Measurements from ENCODE around the gene KLHL5. TPM values are rescaled to one million over a fixed set of nuclear protein-coding genes. Genes with fewer than 3 reads are reported as not detected.

KLHL5 gene
- total RNA-seq, 1 donor from 2014 or later, result 40.4 TPM

DNA sequence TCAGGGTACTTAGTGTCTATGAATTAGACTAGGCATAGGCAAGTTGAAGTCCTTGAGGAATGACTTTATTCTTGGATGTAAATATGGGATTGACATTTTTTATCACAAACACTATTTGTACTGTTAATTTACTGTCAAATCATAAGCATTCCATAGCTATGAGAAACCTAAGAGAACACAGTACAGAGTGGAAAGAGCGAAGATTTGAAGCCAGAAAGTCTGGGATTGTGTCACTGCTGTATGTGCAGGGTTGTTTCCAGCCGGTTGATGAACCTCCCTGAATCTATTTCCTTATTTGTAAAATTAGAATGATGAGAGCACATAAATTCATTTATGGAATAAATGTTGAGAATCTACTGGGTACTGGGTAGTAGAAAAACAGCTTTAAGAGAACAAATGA is 14.4 kb upstream of the KLHL5 start:
- Mint-ChIP-seq H3K4me1 (peaks cover 65% of the 10 kb centered on the region), H3K27me3 (no peaks in the 10 kb centered on the region), H3K27ac (peak overlapping the region; percentile 55), H3K4me3 (peak overlapping the region; percentile 89), H3K36me3 (ENCODE audit: low read depth) (peaks cover 24% of the 10 kb centered on the region), H3K9me3 (no peaks in the 10 kb centered on the region)
- no peak for DNase-seq
- intact Hi-C loops (cut with micrococcal nuclease), result loop anchor here (2.0 to 5.0 kb wide), 3 partner anchors 35 to 305 kb away; no protein-coding TSS in a partner anchor

DNA sequence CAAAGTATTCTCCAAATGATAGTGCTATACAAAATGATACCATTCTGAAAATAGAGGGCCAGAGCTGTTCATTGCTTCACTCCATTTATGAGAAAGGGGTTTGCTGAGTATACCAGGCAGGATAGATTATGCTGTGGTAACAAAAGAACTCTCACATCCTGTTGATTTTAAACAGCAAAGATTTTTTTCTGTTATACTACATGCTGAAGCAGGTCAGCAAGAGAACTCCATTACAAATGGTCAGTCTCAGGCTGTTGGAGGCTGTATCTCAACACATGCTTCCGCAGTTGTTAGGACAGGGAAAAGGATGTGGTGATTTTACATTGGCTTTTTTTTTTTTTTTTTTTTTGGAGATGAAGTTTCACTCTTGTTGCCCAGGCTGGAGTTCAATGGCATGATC is 13.7 kb upstream of the KLHL5 start:
- Mint-ChIP-seq H3K36me3 (ENCODE audit: low read depth) (peaks cover 24% of the 10 kb centered on the region), H3K27ac (peak overlapping the region; percentile 55), H3K4me3 (peak overlapping the region; percentile 89), H3K9me3 (no peaks in the 10 kb centered on the region), H3K27me3 (no peaks in the 10 kb centered on the region), H3K4me1 (peaks cover 66% of the 10 kb centered on the region)
- intact Hi-C loops (cut with micrococcal nuclease), result loop anchor here (5.0 kb wide), 2 partner anchors 34 to 304 kb away; no protein-coding TSS in a partner anchor
- peak; percentile 67 for DNase-seq

DNA sequence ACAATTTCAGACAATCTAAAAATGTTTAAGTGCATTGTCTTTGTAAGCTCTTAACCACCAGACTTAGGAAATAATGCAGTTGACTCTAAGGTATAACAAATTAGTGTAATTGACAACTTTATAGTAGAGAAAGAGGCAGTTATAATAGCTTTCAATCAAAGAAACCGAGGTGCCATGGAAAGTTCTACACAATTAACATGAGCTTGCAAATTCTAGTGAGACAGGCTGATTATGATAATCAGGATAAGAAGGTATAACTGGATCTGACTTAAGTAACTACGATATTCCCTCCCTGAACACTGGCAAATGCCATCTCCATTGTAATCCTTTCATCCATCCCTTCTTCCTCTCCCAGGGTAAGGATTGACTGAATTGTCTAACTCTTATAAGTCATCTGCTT is 11.4 kb upstream of the KLHL5 start:
- intact Hi-C loops (cut with micrococcal nuclease), result no loop called here
- H3K4me1 Mint-ChIP-seq, result peaks cover 58% of the 10 kb centered on the region
- no peak for DNase-seq
- H3K9me3 Mint-ChIP-seq, result no peaks in the 10 kb centered on the region
- no peak overlapping the region for H3K4me3 Mint-ChIP-seq
- peaks cover 25% of the 10 kb centered on the region for H3K36me3 Mint-ChIP-seq (ENCODE audit: low read depth)
- H3K27me3 Mint-ChIP-seq, result no peaks in the 10 kb centered on the region
- H3K27ac Mint-ChIP-seq, result no peak overlapping the region

DNA sequence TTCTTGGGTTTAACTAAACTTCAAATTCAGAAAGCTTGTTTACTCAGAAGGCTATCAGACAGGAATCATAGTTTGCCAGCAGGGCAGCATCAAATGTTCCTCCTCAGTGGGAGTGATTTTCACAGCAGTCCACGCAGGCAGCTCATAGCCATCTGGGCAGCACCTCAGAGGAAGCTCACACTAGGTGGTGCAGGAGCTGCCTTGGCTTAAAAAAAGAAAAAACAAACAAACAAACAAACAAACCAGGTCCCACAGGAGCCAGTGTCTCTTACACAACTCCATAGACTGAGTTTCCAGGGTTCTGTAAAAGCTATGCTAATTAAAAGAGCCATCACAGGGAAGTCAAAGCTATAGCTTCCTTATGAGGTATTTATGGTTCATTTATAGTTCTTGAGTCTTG is 10.5 kb upstream of the KLHL5 start:
- no peak for DNase-seq
- intact Hi-C loops (cut with micrococcal nuclease), result no loop called here
- Mint-ChIP-seq H3K27me3 (no peaks in the 10 kb centered on the region), H3K27ac (no peak overlapping the region), H3K4me3 (no peak overlapping the region), H3K36me3 (ENCODE audit: low read depth) (peaks cover 21% of the 10 kb centered on the region), H3K4me1 (peaks cover 53% of the 10 kb centered on the region), H3K9me3 (no peaks in the 10 kb centered on the region)

DNA sequence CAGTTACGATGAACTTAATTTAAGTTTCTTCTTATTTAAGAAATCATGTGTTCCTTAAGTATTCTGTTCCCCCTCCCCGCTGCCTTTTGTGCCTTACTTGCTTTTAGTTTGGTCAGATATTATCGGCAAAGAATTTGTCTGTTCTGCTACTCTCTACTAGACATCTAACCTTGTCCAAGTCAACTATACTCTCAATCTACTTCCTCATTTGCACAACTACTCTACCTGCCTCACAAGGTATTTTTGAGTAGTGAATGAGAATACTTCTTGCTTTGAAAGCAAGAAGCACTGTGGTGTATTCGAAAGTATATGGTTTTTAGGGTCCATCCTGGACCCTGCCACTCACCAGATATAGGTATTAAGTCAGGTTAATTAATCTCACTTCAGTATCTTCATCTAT is 8.0 kb upstream of the KLHL5 start:
- Mint-ChIP-seq H3K27ac (no peak overlapping the region), H3K36me3 (ENCODE audit: low read depth) (peaks cover 11% of the 10 kb centered on the region), H3K4me1 (peaks cover 33% of the 10 kb centered on the region), H3K27me3 (no peaks in the 10 kb centered on the region), H3K9me3 (no peaks in the 10 kb centered on the region), H3K4me3 (no peak overlapping the region)
- intact Hi-C loops (cut with micrococcal nuclease), result no loop called here
- no peak for DNase-seq

DNA sequence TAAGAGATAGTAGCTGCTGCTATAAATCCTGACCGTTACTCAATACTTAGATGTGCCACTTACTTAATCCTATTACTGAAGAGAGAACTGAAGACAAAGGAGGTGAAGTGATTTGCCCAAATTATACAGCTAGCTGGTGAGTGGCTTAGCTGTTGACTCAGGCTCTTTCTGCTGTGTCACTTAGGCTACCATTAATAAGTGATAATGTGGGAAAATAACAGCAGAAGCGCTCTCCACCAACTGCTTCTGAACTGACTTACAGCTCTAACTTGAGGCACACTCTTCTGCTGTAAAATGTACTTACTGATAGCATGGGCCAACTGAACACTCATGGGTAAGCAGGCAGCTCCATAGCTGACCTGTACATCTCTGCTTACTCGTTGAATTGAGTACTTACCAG is 7.5 kb upstream of the KLHL5 start:
- Mint-ChIP-seq H3K36me3 (ENCODE audit: low read depth) (peaks cover 11% of the 10 kb centered on the region), H3K27me3 (no peaks in the 10 kb centered on the region)

DNA sequence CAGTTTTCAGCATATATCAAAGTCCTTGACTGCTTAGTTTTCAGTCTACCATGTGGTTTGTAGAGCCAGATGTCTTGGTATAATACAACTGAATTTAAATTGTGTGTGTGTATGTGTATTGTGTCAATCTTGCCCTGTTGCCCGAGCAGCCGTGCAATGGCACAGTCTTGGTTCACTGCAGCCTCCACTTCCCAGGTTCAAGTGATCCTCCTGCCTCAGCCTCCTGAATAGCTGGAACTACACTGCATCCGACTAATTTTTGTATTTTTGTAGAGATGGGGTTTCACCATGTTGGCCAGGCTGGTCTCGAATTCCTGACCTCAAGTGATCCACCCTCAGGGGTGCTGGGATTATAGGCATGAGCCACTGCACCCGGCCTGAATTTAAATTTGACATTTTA is 6.0 kb upstream of the KLHL5 start:
- Mint-ChIP-seq H3K4me3 (no peak overlapping the region), H3K27me3 (no peaks in the 10 kb centered on the region), H3K27ac (no peak overlapping the region), H3K9me3 (no peaks in the 10 kb centered on the region), H3K4me1 (peaks cover 31% of the 10 kb centered on the region), H3K36me3 (ENCODE audit: low read depth) (peaks cover 9% of the 10 kb centered on the region)
- intact Hi-C loops (cut with micrococcal nuclease), result no loop called here
- DNase-seq, result no peak

More for the DNA sequence above, 7.5 kb upstream of the KLHL5 start:
- intact Hi-C loops (cut with micrococcal nuclease), result no loop called here
- Mint-ChIP-seq H3K4me1 (peaks cover 33% of the 10 kb centered on the region), H3K27ac (no peak overlapping the region), H3K4me3 (no peak overlapping the region), H3K9me3 (no peaks in the 10 kb centered on the region)
- no peak for DNase-seq

DNA sequence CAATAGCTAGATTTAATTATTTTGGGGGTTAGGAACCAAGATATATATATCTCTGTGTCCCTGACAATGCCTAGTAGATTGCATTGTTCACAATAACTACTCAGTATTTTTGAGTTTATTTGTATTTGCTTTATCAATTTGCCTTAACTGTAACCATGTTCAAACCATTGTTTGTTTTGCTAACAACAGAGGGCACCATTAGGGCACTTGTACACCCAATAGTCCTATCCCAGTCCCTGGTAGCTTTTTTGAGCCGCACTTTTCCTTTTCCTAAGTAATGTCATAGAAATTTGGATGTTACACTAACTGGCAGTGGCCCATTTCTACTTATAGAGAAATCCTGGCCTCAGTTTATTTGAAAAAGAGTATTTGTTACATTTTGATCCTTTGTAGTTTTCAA is 575 bp upstream of the KLHL5 start:
- Mint-ChIP-seq H3K27me3 (no peaks in the 10 kb centered on the region), H3K9me3 (no peaks in the 10 kb centered on the region), H3K36me3 (ENCODE audit: low read depth) (peaks cover 12% of the 10 kb centered on the region), H3K4me3 (no peak overlapping the region), H3K4me1 (peaks cover 23% of the 10 kb centered on the region), H3K27ac (no peak overlapping the region)
- intact Hi-C loops (cut with micrococcal nuclease), result no loop called here
- no peak for DNase-seq

DNA sequence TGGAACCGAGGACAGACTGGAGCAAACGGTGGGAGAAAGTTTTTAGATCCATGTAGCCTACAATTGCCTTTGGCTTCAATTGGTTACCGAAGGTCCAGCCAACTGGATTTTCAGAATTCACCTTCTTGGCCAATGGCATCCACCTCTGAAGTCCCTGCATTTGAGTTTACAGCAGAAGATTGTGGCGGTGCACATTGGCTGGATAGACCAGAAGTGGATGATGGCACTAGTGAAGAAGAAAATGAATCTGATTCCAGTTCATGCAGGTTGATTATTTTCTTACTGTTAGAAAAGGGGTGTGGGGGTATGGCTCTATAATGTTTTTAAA is 702 bp downstream of the KLHL5 start:
- Mint-ChIP-seq H3K4me1 (peaks cover 22% of the 10 kb centered on the region), H3K9me3 (no peaks in the 10 kb centered on the region), H3K4me3 (no peak overlapping the region), H3K36me3 (ENCODE audit: low read depth) (peaks cover 11% of the 10 kb centered on the region), H3K27me3 (no peaks in the 10 kb centered on the region), H3K27ac (no peak overlapping the region)
- DNase-seq, result no peak
- intact Hi-C loops (cut with micrococcal nuclease), result no loop called here

DNA sequence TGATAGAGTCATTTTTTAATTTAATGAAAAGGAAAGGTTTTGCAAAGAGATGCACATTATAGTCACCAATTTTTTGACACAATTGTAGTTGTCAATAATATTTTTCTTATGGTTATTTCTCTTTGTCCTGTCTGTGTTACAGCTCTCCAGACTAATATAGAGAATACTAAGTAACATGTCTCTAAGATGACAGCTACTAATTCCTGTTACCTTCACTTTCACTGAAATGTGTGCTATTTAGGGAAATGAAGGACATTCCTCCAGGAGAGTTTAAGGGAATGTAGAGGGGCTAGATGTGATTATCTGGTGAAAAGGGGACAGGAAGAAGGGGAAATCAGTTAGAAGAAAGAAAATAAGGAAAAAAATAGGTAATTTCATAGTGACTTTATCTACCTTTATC is 1.4 kb downstream of the KLHL5 start:
- no peak for DNase-seq
- Mint-ChIP-seq H3K9me3 (no peaks in the 10 kb centered on the region), H3K4me1 (peaks cover 28% of the 10 kb centered on the region), H3K36me3 (ENCODE audit: low read depth) (peaks cover 12% of the 10 kb centered on the region), H3K27me3 (no peaks in the 10 kb centered on the region), H3K4me3 (no peak overlapping the region), H3K27ac (peak overlapping the region; percentile 26)
- intact Hi-C loops (cut with micrococcal nuclease), result no loop called here

DNA sequence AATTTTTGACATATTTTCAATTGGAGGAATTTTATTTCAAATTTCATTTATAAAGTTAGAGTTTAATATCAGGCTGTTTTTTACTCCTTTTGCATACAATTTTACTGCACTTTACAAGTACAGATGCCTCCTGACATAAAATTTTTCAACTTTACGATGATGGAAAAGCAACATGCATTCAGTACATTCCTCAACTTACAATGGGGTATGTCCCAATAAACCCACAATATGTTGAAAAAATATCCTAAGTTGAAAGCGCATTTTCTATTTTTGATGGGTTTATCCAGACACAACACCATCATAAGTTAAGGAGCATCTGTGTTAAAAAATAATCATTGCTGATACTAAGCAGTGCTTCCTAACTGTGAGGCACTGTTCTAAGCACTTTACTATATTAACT is 4.3 kb downstream of the KLHL5 start:
- Mint-ChIP-seq H3K27ac (no peak overlapping the region), H3K9me3 (no peaks in the 10 kb centered on the region), H3K27me3 (no peaks in the 10 kb centered on the region), H3K36me3 (ENCODE audit: low read depth) (peaks cover 14% of the 10 kb centered on the region), H3K4me3 (no peak overlapping the region), H3K4me1 (peaks cover 23% of the 10 kb centered on the region)
- no peak for DNase-seq
- intact Hi-C loops (cut with micrococcal nuclease), result no loop called here

DNA sequence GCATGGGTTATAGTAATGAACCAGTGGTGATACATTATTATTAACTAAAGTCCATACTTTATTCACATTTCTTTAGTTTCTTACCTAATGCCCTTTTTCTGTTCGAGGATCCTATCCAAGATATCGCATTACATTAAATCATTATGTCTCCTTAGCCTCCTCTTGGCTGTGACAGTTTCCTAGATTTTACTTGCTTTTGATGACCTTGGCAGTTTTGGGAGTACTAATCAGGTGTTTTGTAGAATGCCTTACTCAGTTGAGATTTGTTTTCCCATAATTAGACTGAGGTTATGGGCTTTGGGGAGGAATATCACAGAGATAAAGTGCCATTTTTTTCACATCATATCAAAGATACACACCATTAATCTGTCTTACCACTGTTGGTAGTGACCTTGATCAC is 5.0 kb downstream of the KLHL5 start:
- peaks cover 14% of the 10 kb centered on the region for H3K36me3 Mint-ChIP-seq (ENCODE audit: low read depth)
- H3K4me3 Mint-ChIP-seq, result no peak overlapping the region
- intact Hi-C loops (cut with micrococcal nuclease), result no loop called here
- H3K9me3 Mint-ChIP-seq, result no peaks in the 10 kb centered on the region
- H3K27me3 Mint-ChIP-seq, result no peaks in the 10 kb centered on the region
- no peak overlapping the region for H3K27ac Mint-ChIP-seq
- H3K4me1 Mint-ChIP-seq, result peaks cover 21% of the 10 kb centered on the region
- DNase-seq, result no peak

DNA sequence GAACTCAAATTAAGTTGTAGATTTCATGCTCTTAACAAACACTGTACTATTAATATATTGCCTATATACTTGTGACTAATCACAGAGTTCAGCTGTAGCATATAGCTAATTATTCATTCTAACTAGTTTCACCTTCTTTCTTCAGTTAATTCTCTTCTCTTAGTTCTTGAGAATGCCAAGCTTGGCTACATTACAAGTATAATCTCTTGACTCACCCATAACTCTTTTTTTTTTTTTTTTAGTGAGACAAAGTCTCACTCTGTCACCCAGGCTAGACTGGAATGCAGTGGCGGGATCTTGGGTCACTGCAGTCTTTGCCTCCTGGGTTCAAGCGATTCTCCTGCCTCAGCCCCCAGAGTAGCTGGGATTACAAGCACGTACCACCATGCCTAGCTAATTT is 5.4 kb downstream of the KLHL5 start:
- DNase-seq, result no peak
- H3K27ac Mint-ChIP-seq, result no peak overlapping the region
- peaks cover 13% of the 10 kb centered on the region for H3K36me3 Mint-ChIP-seq (ENCODE audit: low read depth)
- no peaks in the 10 kb centered on the region for H3K9me3 Mint-ChIP-seq
- intact Hi-C loops (cut with micrococcal nuclease), result no loop called here
- peaks cover 19% of the 10 kb centered on the region for H3K4me1 Mint-ChIP-seq
- H3K27me3 Mint-ChIP-seq, result no peaks in the 10 kb centered on the region
- no peak overlapping the region for H3K4me3 Mint-ChIP-seq

DNA sequence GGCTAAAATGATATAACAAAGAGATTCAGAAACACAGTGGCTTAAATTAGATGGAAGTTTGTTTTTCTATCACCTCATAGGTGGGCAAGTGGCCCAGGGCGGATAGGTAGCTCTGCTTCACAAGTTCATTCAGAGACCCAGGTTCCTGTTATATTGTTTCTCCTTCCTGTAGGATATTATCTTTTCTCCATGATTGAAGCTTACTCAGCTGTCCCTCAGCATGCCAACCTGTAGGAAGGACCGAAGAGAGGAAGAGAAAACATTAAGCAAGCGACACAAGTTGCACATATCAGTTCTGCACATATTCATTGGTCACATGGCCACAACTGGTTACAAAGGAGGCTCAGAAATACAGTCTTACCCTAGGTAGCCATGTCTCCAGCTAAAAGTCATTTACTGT is 6.9 kb downstream of the KLHL5 start:
- peaks cover 8% of the 10 kb centered on the region for H3K36me3 Mint-ChIP-seq (ENCODE audit: low read depth)
- DNase-seq, result no peak
- peaks cover 11% of the 10 kb centered on the region for H3K4me1 Mint-ChIP-seq
- no peak overlapping the region for H3K4me3 Mint-ChIP-seq
- no peak overlapping the region for H3K27ac Mint-ChIP-seq
- H3K27me3 Mint-ChIP-seq, result no peaks in the 10 kb centered on the region
- no peaks in the 10 kb centered on the region for H3K9me3 Mint-ChIP-seq
- intact Hi-C loops (cut with micrococcal nuclease), result no loop called here

DNA sequence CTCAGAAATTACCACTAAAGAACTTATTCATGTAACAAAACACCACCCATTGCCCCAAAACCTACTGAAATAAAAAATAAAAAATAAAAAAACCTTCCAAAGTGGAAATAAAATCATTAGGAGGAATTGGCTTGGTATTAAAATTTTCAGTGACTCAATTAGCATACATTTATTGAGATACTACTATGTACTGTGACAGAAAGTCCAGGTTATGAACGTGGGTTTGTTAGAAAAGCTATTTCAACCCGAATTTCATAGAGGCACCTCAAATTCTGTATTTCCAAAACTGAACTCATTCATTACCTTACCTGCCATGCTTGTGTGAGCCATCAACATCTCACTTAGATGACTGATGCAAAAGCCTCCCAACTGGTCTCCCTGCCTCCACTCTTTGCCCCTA is 16.8 kb downstream of the KLHL5 start:
- no peak overlapping the region for H3K4me3 Mint-ChIP-seq
- DNase-seq, result no peak
- H3K36me3 Mint-ChIP-seq (ENCODE audit: low read depth), result peaks cover 63% of the 10 kb centered on the region

More for the DNA sequence above, 16.8 kb downstream of the KLHL5 start:
- H3K9me3 Mint-ChIP-seq, result no peaks in the 10 kb centered on the region
- no peaks in the 10 kb centered on the region for H3K4me1 Mint-ChIP-seq
- H3K27me3 Mint-ChIP-seq, result no peaks in the 10 kb centered on the region
- intact Hi-C loops (cut with micrococcal nuclease), result no loop called here
- H3K27ac Mint-ChIP-seq, result no peak overlapping the region

All from activated CD4-positive, alpha-beta T cell treated with anti-CD3 and anti-CD28 coated beads, Interleukin-2, amount 10 ng/mL, durations not matched to agents 24 days and 14 days (primary cell).